ENCODE data around the gene GNAZ. TPM values are rescaled to one million over a fixed set of nuclear protein-coding genes. Genes with fewer than 3 reads are reported as not detected.

The GNAZ gene
- total and polyA plus RNA-seq, 2 of the 8 experiments (the other 6 are each of a cell fraction or from before 2014, with no cell fraction given), result 6.6 to 9.6 TPM

DNA sequence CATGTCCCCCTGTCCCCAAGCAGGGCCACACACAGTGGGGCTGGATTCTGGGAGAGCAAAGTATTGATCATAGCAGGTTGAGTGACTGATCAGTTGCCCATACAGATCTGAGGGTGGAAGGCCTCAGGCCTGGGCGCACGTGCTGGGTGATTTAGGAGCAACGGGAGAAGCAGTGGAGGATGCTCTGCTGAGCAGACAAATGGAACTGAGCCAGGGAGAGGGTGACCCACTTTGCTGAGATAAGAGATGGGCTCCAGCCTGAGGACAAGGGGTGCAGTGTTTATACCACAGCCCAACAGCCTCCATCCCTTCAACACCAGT is 15.0 kb downstream of the GNAZ start:
- Histone ChIP-seq H2BK5ac (ENCODE audit: low read depth, low read length) (no peak overlapping the region), H3K27ac (ENCODE audit: low read depth, low read length) (no peak overlapping the region), H3K23me2 (ENCODE audit: low read depth, low read length) (no peaks in the 10 kb centered on the region; the same call in 1 of the 2 replicates), H3K4me2 (ENCODE audit: insufficient read depth in 1 of 2, low read depth in 2 of 2, low read length in 2 of 2) (no peak overlapping the region), H3K23ac (ENCODE audit: insufficient read length) (no peak overlapping the region), H3K27me3 (replicated peaks in 1 of 4; ENCODE audit: control insufficient read depth in 3 of 4, extremely low read depth in 1 of 4, insufficient read depth in 3 of 4, low read length in 3 of 4) (no peaks in the 10 kb centered on the region; a peak in 3 of 7 replicates), H3K4ac (replicated peaks; ENCODE audit: insufficient read length, low read depth, low read length) (no peak overlapping the region), H3K14ac (ENCODE audit: insufficient read length) (no peak overlapping the region), H3K56ac (replicated peaks; ENCODE audit: insufficient read length, low read depth, low read length) (no peak overlapping the region), H2BK12ac (ENCODE audit: low read depth, low read length) (no peak overlapping the region), H3K18ac (ENCODE audit: extremely low read depth, low read length) (no peak overlapping the region), H3K79me1 (ENCODE audit: low read depth, low read length) (no peaks in the 10 kb centered on the region), H4K5ac (ENCODE audit: insufficient read length, low read depth, low read length) (no peak overlapping the region), H2AK5ac (ENCODE audit: low read depth, low read length) (no peak overlapping the region), H4K8ac (ENCODE audit: extremely low read depth, insufficient read depth, low read length) (no peak overlapping the region; the same call in 1 of the 2 replicates), H3K9me3 (ENCODE audit: insufficient read depth in 2 of 2, low read depth in 1 of 2, low read length in 1 of 2) (no peaks in the 10 kb centered on the region), H3K4me3 (ENCODE audit: extremely low read depth in 1 of 4, insufficient read depth in 2 of 4, low read depth in 3 of 4, low read length in 4 of 4) (no peak overlapping the region), H3K79me2 (ENCODE audit: control insufficient read depth in 1 of 2, insufficient read depth in 2 of 2, low read length in 2 of 2) (no peaks in the 10 kb centered on the region), H3K4me1 (replicated peaks in 1 of 4; ENCODE audit: control insufficient read depth in 3 of 4, insufficient read depth in 4 of 4, low read length in 3 of 4) (peaks cover 2 to 11% (median 7%) of the 10 kb centered on the region in 4 experiments), H4K20me1 (replicated peaks in 1 of 2; ENCODE audit: control insufficient read depth in 1 of 2, insufficient read depth in 2 of 2, low read length in 2 of 2) (peaks cover 2 to 9% of the 10 kb centered on the region in 2 experiments), H3K36me3 (ENCODE audit: control insufficient read depth in 2 of 4, insufficient read depth in 4 of 4, low read length in 3 of 4) (no peaks in the 10 kb centered on the region), H2BK120ac (replicated peaks; ENCODE audit: low read depth, low read length) (no peak overlapping the region), H4K91ac (replicated peaks; ENCODE audit: insufficient read length, low read length) (no peak overlapping the region), H3K9ac (replicated peaks in 1 of 4; ENCODE audit: extremely low read depth in 1 of 4, low read depth in 3 of 4, low read length in 3 of 4) (no peak overlapping the region), H2BK15ac (ENCODE audit: low read length) (no peak overlapping the region), H2BK20ac (ENCODE audit: low read length) (no peak overlapping the region), H2AFZ (ENCODE audit: low read length) (no peak overlapping the region)
- 94% methylated on average over 3 of the region's 3 CpGs; no CpG with 5 or more reads in 1 of the 2 experiments for WGBS, 2 experiments (ENCODE audit: extremely low coverage in 1 of 2, insufficient coverage in 1 of 2, insufficient read length in 1 of 2, insufficient replicate concordance in 2 of 2, low coverage in 1 of 2, low lambda C conversion rate in 2 of 2, missing lambda C conversion rate in 1 of 2)
- FAIRE-seq (no peak), DNase-seq (ENCODE audit: low read depth in 1 of 2, low spot score in 2 of 2) (no peak)
- CTCF ChIA-PET (ENCODE audit: partially characterized antibody), result interaction anchor here (1.2 to 1.3 kb wide), 3 partner anchors 13 to 39 kb away, joined by 3 to 4 read pairs (median 3); no protein-coding TSS in a partner anchor
- TF ChIP-seq SAP30 (IDR thresholded peaks at IDR 0.05; ENCODE audit: insufficient read depth, insufficient replicate concordance, low read length) (no peak), RXRA (IDR thresholded peaks at IDR 0.05; ENCODE audit: insufficient read depth, low read depth, low read length) (no peak), RAD21 (IDR thresholded peaks at IDR 0.05 in 1 of 2, conservative IDR thresholded peaks at IDR 0.05 in 1 of 2; ENCODE audit: low read depth in 2 of 2, low read length in 2 of 2) (no peak), NANOG (IDR thresholded peaks at IDR 0.05; ENCODE audit: insufficient read depth, low read depth, low read length, poor library complexity, severe bottlenecking) (no peak), EZH2 (IDR thresholded peaks at IDR 0.05; ENCODE audit: low read depth, low read length, severe bottlenecking) (no peak), POU5F1 (IDR thresholded peaks at IDR 0.05; ENCODE audit: low read depth, low read length) (no peak), TCF12 (IDR thresholded peaks at IDR 0.05; ENCODE audit: low read depth, low read length) (no peak), EP300 (IDR thresholded peaks at IDR 0.05; ENCODE audit: borderline replicate concordance in 1 of 2, low read depth in 2 of 2, low read length in 2 of 2) (no peak), PHF8 (conservative IDR thresholded peaks at IDR 0.05; ENCODE audit: low read depth, low read length) (no peak), GABPA (IDR thresholded peaks at IDR 0.05; ENCODE audit: borderline replicate concordance, insufficient read depth, low read length) (no peak), SP4 (IDR thresholded peaks at IDR 0.05; ENCODE audit: low read length) (no peak), SP2 (IDR thresholded peaks at IDR 0.05; ENCODE audit: low read length) (no peak), SRF (IDR thresholded peaks at IDR 0.05; ENCODE audit: low read depth, low read length) (no peak)
- POLR2A ChIA-PET (ENCODE audit: partially characterized antibody), result no interaction called here
